ENCODE measurements around the gene MIF. TPM values are rescaled to one million over a fixed set of nuclear protein-coding genes. Genes with fewer than 3 reads are reported as not detected.

MIF gene
- total and polyA plus RNA-seq, 2 donors (not counting 3 experiments of a cell fraction or from before 2014, with no cell fraction given): 529 to 674 TPM

- Histone ChIP-seq H4K20me1 (replicated peaks; ENCODE audit: control insufficient read depth, extremely low read depth, insufficient read depth, low read length) (no peaks in the 10 kb centered on the region), H3K9me1 (replicated peaks; ENCODE audit: control insufficient read depth, extremely low read depth, insufficient read depth, low read length) (no peaks in the 10 kb centered on the region), H3K79me2 (ENCODE audit: control insufficient read depth, insufficient read depth, low read length) (no peaks in the 10 kb centered on the region), H3K9ac (replicated peaks; ENCODE audit: extremely low read depth, insufficient read depth, low read length) (no peak overlapping the region), H3K27ac (ENCODE audit: insufficient read depth, low read depth, low read length) (no peak overlapping the region), H3K4me2 (ENCODE audit: insufficient read depth, low read length) (no peak overlapping the region), H2AFZ (ENCODE audit: low read depth, low read length) (peak overlapping the region; percentile 81), H3K9me3 (replicated peaks; ENCODE audit: control insufficient read depth, insufficient read depth, low read length) (no peaks in the 10 kb centered on the region), H3K27me3 (ENCODE audit: control insufficient read depth in 2 of 2, insufficient read depth in 2 of 2, low read length in 2 of 2) (no peaks in the 10 kb centered on the region), H3K4me1 (ENCODE audit: control insufficient read depth, extremely low read depth, insufficient read depth, low read length) (peaks cover 4% of the 10 kb centered on the region), H3K4me3 (replicated peaks in 1 of 3; ENCODE audit: insufficient read depth in 1 of 3, low read depth in 1 of 3, low read length in 3 of 3) (no peak overlapping the region), H3K36me3 (ENCODE audit: control insufficient read depth in 2 of 2, extremely low read depth in 1 of 2, insufficient read depth in 2 of 2, low read length in 2 of 2) (no peaks in the 10 kb centered on the region)
- FAIRE-seq (peak; percentile 69), DNase-seq (ENCODE audit: low read depth, low spot score) (peak; percentile 74)
- POLR2A ChIA-PET: no interaction called here
- no TSS peak for BruUV-seq (replicated peaks)
- intact Hi-C loops (cut with micrococcal nuclease) (loop anchor here (5.0 kb wide), 3 partner anchors 132 to 307 kb away; no protein-coding TSS in a partner anchor), dilution Hi-C loops (cut with MboI; ENCODE audit: extremely low pct_ligation_motif_present, low sequenced_read_pairs) (no loop called here)
- CTCF ChIA-PET: interaction anchor here (0.5 to 2.1 kb wide), 74 partner anchors 8 to 439 kb away, joined by 3 to 71 read pairs (median 4); partner anchors contain the start of genes C22orf15, CHCHD10, DERL3 and MIF
- TF ChIP-seq POLR2AphosphoS5 (IDR thresholded peaks at IDR 0.05; ENCODE audit: insufficient read depth, low read depth, low read length) (no peak), CTCF (IDR thresholded peaks at IDR 0.05; ENCODE audit: extremely low read depth in 1 of 2, insufficient read depth in 1 of 2, low read depth in 1 of 2, low read length in 2 of 2) (peak; percentile 98 to 99)
Observed at GRCh38 chr22:23849009-23850006, 44.9 kb upstream of the MIF start.

GRCh38 chr22:23850136-23850611 is 44.0 kb upstream of the MIF start:
- FAIRE-seq: no peak
- H3K9me1 ChIP-seq (replicated peaks; ENCODE audit: control insufficient read depth, extremely low read depth, insufficient read depth, low read length): no peaks in the 10 kb centered on the region
- no peak for TF ChIP-seq JUN (IDR thresholded peaks at IDR 0.05; ENCODE audit: borderline replicate concordance, insufficient read depth, insufficient read length, low read depth)
- TF ChIP-seq EZH2 (IDR thresholded peaks at IDR 0.05; ENCODE audit: borderline replicate concordance, low read depth, low read length, severe bottlenecking): no peak
- TF ChIP-seq FOS (IDR thresholded peaks at IDR 0.05; ENCODE audit: borderline replicate concordance, insufficient read depth, low read length): no peak
- no peak for TF ChIP-seq MAX (IDR thresholded peaks at IDR 0.05; ENCODE audit: insufficient read depth, insufficient read length)
- no peak for TF ChIP-seq CTCF (IDR thresholded peaks at IDR 0.05; ENCODE audit: extremely low read depth in 1 of 2, insufficient read depth in 1 of 2, low read depth in 1 of 2, low read length in 2 of 2)
- TF ChIP-seq POLR2A (IDR thresholded peaks at IDR 0.05; ENCODE audit: low read depth, low read length): no peak
- TF ChIP-seq POLR2AphosphoS5 (IDR thresholded peaks at IDR 0.05; ENCODE audit: insufficient read depth, low read depth, low read length): no peak
- TF ChIP-seq MYC (IDR thresholded peaks at IDR 0.05; ENCODE audit: low read depth, low read length): no peak
- TF ChIP-seq GATA2 (IDR thresholded peaks at IDR 0.05; ENCODE audit: insufficient read depth, insufficient read length, low read depth, low read length): no peak
- H3K27me3 ChIP-seq (ENCODE audit: control insufficient read depth in 2 of 2, insufficient read depth in 2 of 2, low read length in 2 of 2): no peaks in the 10 kb centered on the region
- POLR2A ChIA-PET: no interaction called here
- H3K36me3 ChIP-seq (ENCODE audit: control insufficient read depth in 2 of 2, extremely low read depth in 1 of 2, insufficient read depth in 2 of 2, low read length in 2 of 2): no peaks in the 10 kb centered on the region
- dilution Hi-C loops (cut with MboI; ENCODE audit: extremely low pct_ligation_motif_present, low sequenced_read_pairs): no loop called here
- no peak overlapping the region for H3K27ac ChIP-seq (ENCODE audit: insufficient read depth, low read depth, low read length)
- no peak overlapping the region for H2AFZ ChIP-seq (ENCODE audit: low read depth, low read length)
- intact Hi-C loops (cut with micrococcal nuclease): no loop called here
- no peak overlapping the region for H3K9ac ChIP-seq (replicated peaks; ENCODE audit: extremely low read depth, insufficient read depth, low read length)
- H3K79me2 ChIP-seq (ENCODE audit: control insufficient read depth, insufficient read depth, low read length): no peaks in the 10 kb centered on the region
- H3K9me3 ChIP-seq (replicated peaks; ENCODE audit: control insufficient read depth, insufficient read depth, low read length): no peaks in the 10 kb centered on the region
- no peaks in the 10 kb centered on the region for H4K20me1 ChIP-seq (replicated peaks; ENCODE audit: control insufficient read depth, extremely low read depth, insufficient read depth, low read length)
- DNase-seq (ENCODE audit: low read depth, low spot score): no peak
- H3K4me1 ChIP-seq (ENCODE audit: control insufficient read depth, extremely low read depth, insufficient read depth, low read length): peaks cover 3% of the 10 kb centered on the region
- H3K4me3 ChIP-seq (replicated peaks in 1 of 3; ENCODE audit: insufficient read depth in 1 of 3, low read depth in 1 of 3, low read length in 3 of 3): no peak overlapping the region
- no peak overlapping the region for H3K4me2 ChIP-seq (ENCODE audit: insufficient read depth, low read length)
- CTCF ChIA-PET: interaction anchor here (0.5 to 2.1 kb wide), 75 partner anchors 8 to 440 kb away, joined by 3 to 71 read pairs (median 5); partner anchors contain the start of genes C22orf15, CHCHD10, DERL3 and MIF
- BruUV-seq (replicated peaks): no TSS peak
